ENCODE results near the gene PTTG2.
"Not testable (repeated sequence)": the region's sequence is repeated elsewhere in the genome, so short reads cannot be mapped to it uniquely, and the experiment has no call there.

Gene PTTG2

DNA sequence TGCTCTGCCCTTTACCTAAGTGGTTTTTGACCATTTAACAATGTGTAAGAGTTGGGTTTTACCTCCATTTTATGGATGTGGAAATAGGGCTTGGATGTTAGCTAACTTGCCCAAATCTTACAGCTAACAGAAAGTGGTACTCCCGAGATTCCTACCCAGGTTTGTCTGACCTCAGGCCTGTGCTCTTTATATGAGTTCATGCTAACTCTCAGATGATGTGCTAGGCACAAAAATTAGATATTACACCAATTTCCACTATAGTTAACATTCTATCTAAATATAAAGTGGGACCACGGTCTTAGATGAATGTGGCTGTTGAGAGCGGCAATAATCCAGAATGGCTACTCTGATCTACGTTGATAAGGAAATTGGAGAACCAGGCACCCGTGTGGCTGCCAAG lies at the start of gene PTTG2:
PTTG2 (plus strand) TSS at position 301 of the 400 bp plus-strand sequence; CDS start at position 338, 37 bp downstream.
- no peak for DNase-seq
- no peak for TF ChIP-seq CTCF (IDR thresholded peaks at IDR 0.05)
- H3K9me3 Mint-ChIP-seq, result no peaks in the 10 kb centered on the region
- no peak within 1 kb of the TSS for H3K27ac Mint-ChIP-seq
- no peaks in the 10 kb centered on the region for H3K36me3 Mint-ChIP-seq (ENCODE audit: low read depth)
- no peak within 1 kb of the TSS for H3K4me3 Mint-ChIP-seq
- peaks cover 19% of the 10 kb centered on the region for H3K4me1 Mint-ChIP-seq
- no peaks in the 10 kb centered on the region for H3K27me3 Mint-ChIP-seq (ENCODE audit: low read depth, poor library complexity)

DNA sequence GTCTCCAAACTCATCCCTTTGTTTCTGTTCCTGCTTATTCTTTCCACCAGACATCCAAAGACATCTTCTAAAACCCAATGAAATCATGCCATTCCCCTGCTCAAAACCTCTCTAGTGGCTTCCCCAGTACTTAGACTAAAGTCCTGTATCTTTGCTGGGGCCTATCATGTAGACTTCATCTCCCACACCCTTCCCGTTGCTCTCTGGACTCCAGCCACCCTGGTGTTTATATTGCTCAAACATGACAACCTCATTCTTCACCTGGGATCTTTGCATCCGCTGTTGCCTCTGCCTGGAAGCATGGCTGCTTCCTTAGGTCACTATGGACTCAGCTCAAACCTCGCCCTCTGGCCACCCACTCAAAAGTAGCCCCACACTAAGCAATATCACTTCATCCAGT lies 45.7 kb upstream of the PTTG2 start:
- H3K9me3 Mint-ChIP-seq, result no peaks in the 10 kb centered on the region
- H3K27ac Mint-ChIP-seq, result no peak overlapping the region
- DNase-seq, result no peak
- H3K4me3 Mint-ChIP-seq, result no peak overlapping the region
- H3K27me3 Mint-ChIP-seq (ENCODE audit: low read depth, poor library complexity), result no peaks in the 10 kb centered on the region
- no peaks in the 10 kb centered on the region for H3K36me3 Mint-ChIP-seq (ENCODE audit: low read depth)
- TF ChIP-seq CTCF (IDR thresholded peaks at IDR 0.05), result no peak
- H3K4me1 Mint-ChIP-seq, result no peaks in the 10 kb centered on the region

DNA sequence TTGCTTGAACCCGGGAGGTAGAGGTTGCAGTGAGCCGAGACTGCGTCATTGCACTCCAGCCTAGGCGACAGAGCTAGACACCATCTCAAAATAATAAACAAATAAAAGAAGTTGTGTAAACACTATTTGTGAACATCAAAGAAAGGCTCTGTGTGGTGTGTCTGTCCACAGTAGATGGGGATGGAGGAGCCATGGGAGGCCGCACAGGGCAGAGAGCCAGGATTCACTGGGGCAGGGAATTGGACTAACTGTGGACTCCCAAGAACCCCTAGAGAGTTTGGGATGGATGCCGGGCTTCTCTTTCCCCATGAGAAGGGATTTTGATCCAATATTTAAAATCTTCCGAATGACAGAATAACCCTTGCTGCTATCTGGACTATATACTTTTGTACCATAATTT lies 42.8 kb upstream of the PTTG2 start:
- no peak for DNase-seq
- Mint-ChIP-seq H3K36me3 (ENCODE audit: low read depth) (no peaks in the 10 kb centered on the region), H3K27ac (no peak overlapping the region), H3K9me3 (no peaks in the 10 kb centered on the region), H3K27me3 (ENCODE audit: low read depth, poor library complexity) (no peaks in the 10 kb centered on the region), H3K4me3 (no peak overlapping the region), H3K4me1 (no peaks in the 10 kb centered on the region)
- no peak for TF ChIP-seq CTCF (IDR thresholded peaks at IDR 0.05)

GRCh38 chr4:37918653-37919052 lies 41.5 kb upstream of the PTTG2 start:
- Mint-ChIP-seq H3K9me3 (no peaks in the 10 kb centered on the region), H3K27me3 (ENCODE audit: low read depth, poor library complexity) (no peaks in the 10 kb centered on the region)
- no peak for TF ChIP-seq CTCF (IDR thresholded peaks at IDR 0.05)

GRCh38 chr4:37922328-37922727 lies 37.9 kb upstream of the PTTG2 start:
- Mint-ChIP-seq H3K36me3 (ENCODE audit: low read depth) (no peaks in the 10 kb centered on the region), H3K9me3 (no peaks in the 10 kb centered on the region), H3K27ac (no peak overlapping the region), H3K27me3 (ENCODE audit: low read depth, poor library complexity) (peaks cover 3% of the 10 kb centered on the region), H3K4me1 (no peaks in the 10 kb centered on the region), H3K4me3 (no peak overlapping the region)
- DNase-seq, result no peak
- no peak for TF ChIP-seq CTCF (IDR thresholded peaks at IDR 0.05)

More at GRCh38 chr4:37918653-37919052, 41.5 kb upstream of the PTTG2 start:
- DNase-seq, result no peak
- Mint-ChIP-seq H3K27ac (no peak overlapping the region), H3K4me3 (no peak overlapping the region), H3K4me1 (no peaks in the 10 kb centered on the region), H3K36me3 (ENCODE audit: low read depth) (no peaks in the 10 kb centered on the region)

DNA sequence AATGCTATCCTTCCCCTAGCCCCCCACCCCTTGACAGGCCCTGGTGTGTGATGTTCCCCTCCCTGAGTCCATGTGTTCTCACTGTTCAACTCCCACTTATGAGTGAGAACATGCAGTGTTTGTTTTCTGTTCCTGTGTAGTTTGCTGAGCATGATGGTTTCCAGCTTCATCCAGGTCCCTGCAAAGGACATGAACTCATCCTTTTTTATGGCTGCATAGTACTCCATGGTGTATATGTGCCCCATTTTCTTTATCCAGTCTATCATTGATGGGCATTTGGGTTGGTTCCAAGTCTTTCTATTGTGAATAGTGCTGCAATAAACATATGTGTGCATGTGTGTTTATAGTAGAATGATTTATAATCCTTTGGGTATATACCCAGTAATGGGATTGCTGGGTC lies 37.1 kb upstream of the PTTG2 start:
- DNase-seq; H3K4me3 Mint-ChIP-seq; H3K4me1 Mint-ChIP-seq; H3K27ac Mint-ChIP-seq; H3K27me3 Mint-ChIP-seq (ENCODE audit: low read depth, poor library complexity); H3K36me3 Mint-ChIP-seq (ENCODE audit: low read depth); H3K9me3 Mint-ChIP-seq: not testable (repeated sequence)

All from nephron progenitor cell (in vitro differentiated cells).